Lung (tissue), 12 donors: ENCODE data around the gene SLC37A3. TPM values are rescaled to one million over a fixed set of nuclear protein-coding genes. Genes with fewer than 3 reads are reported as not detected.
"Not testable (repeated sequence)": the region's sequence is repeated elsewhere in the genome, so short reads cannot be mapped to it uniquely, and the experiment has no call there.

Source experiments
- ATAC-seq: fragments of 200-7000 bp; cut with Tn5 transposase; one replicate; pipeline ENCODE4 v1.9.1; 2020; ENCODE audit warnings: moderate number of reproducible peaks; ENCODE audit not compliant: insufficient read depth, low FRiP score
- DNase-seq, 3 donors: peaks; one replicate each; pipeline ENCODE4 v3.0.0-alpha.2; 2013 to 2017
- H3K27ac ChIP-seq, 2 donors: one replicate each; pipeline ENCODE4 v1.5.1; 2013; ENCODE audit warnings: mild to moderate bottlenecking in 2 of 2, moderate library complexity in 2 of 2, control low read depth in 1 of 2, inconsistent platforms in 1 of 2, low read depth in 1 of 2, low read length in 1 of 2
- H3K27me3 ChIP-seq, 3 donors: one replicate each; pipeline ENCODE4 v1.5.1; 2013; ENCODE audit warnings: low read length in 2 of 3; ENCODE audit not compliant: control insufficient read depth in 3 of 3, insufficient read depth in 3 of 3
- H3K36me3 ChIP-seq, 4 donors: one replicate each; pipeline ENCODE4 v1.5.1; 2013; ENCODE audit warnings: low read length in 4 of 4, mild to moderate bottlenecking in 1 of 4, moderate library complexity in 1 of 4; ENCODE audit not compliant: control insufficient read depth in 4 of 4, insufficient read depth in 4 of 4
- H3K4me1 ChIP-seq, 5 donors: one replicate each; pipeline ENCODE4 v1.5.1; 2013; ENCODE audit warnings: low read length in 5 of 5, mild to moderate bottlenecking in 2 of 5, moderate library complexity in 1 of 5; ENCODE audit not compliant: control insufficient read depth in 5 of 5, insufficient read depth in 5 of 5
- H3K4me3 ChIP-seq: one replicate; pipeline ENCODE4 v1.5.1; 2013; ENCODE audit warnings: mild to moderate bottlenecking, control low read depth, moderate library complexity
- H3K9ac ChIP-seq, 2 donors: one replicate each; pipeline ENCODE4 v1.5.1; 2013; ENCODE audit warnings: low read length in 2 of 2, control low read depth in 1 of 2; ENCODE audit not compliant: insufficient read depth in 1 of 2
- H3K9me3 ChIP-seq, 4 donors: one replicate each; pipeline ENCODE4 v1.5.1; 2013; ENCODE audit warnings: low read length in 3 of 4, mild to moderate bottlenecking in 1 of 4, moderate library complexity in 1 of 4; ENCODE audit not compliant: control insufficient read depth in 4 of 4, insufficient read depth in 3 of 4
- CTCF ChIP-seq: IDR thresholded peaks from 2 replicates; pipeline ENCODE4 v1.5.1; 2012; ENCODE audit warnings: mild to moderate bottlenecking; ENCODE audit errors: control extremely low read depth, extremely low read depth
- WGBS, 2 donors: extraction: QIAGEN DNeasy Blood & Tissue Kit; methylation state at CpG; one replicate each; pipeline ENCODE4 v1.1.7; 2013; 5-methylcytosine and 5-hydroxymethylcytosine counted together
- polyA plus RNA-seq, 2 donors: library from polyadenylated mRNA; stranded (reverse); fragments of 200-250 nt; gene quantifications; one replicate each; pipeline ENCODE4 v1.2.1, GENCODE V29; 2013
- total RNA-seq, 2 donors: library from RNA; depleted of rRNA in 1 of 2; stranded (reverse); fragments of >200 nt in 1 of 2; gene quantifications; one replicate each; pipeline ENCODE4 v1.2.1, GENCODE V29; 2014 to 2021
- donor health status: control.
- donor health status: control.
- donor health status: Bipolar disorder and iron deficiency.
- donor health status: healthy.
- donor health status: DM: yes; HTN: yes; CAD: no.

Gene SLC37A3
- total and polyA plus RNA-seq, 4 donors: 19.2 to 53.4 (median 26.8) TPM

GRCh38 chr7:140342727-140343514, 55.4 kb downstream of the SLC37A3 start:
- peaks cover 12 to 26% (median 15%) of the 10 kb centered on the region in 4 donors for H3K36me3 ChIP-seq
- H3K9ac ChIP-seq: no peak overlapping the region
- H3K4me1 ChIP-seq: no peaks in the 10 kb centered on the region
- TF ChIP-seq CTCF: peak; percentile 39
- 60 to 65% methylated on average over 13 of the region's 13 CpGs for WGBS, 2 donors
- no peak overlapping the region for H3K4me3 ChIP-seq
- ATAC-seq (peak; percentile 72), DNase-seq (peak; percentile 35 to 59 (median 39))
- H3K9me3 ChIP-seq: no peaks in the 10 kb centered on the region
- H3K27me3 ChIP-seq: no peaks in the 10 kb centered on the region
- H3K27ac ChIP-seq: no peak overlapping the region

DNA sequence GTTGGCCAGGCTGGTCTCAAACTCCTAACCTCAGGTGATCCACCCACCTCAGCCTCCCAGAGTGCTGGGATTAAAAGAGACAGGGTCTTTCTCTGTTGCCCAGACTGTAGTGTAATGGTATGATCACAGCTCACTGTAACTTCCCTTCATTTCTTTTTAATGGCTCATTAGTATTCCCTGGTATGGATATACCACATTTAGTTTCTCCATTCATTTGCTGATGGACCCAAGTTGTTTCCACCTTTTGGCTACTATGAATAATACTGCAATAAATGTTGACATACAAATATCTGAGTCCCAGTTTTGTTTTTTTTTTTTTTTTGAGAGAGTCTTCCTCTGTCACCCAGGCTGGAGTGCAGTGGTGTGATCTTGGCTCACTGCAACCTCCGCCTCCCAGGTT, 59.4 kb downstream of the SLC37A3 start:
- H3K4me3 ChIP-seq, H3K4me1 ChIP-seq, ATAC-seq, H3K9ac ChIP-seq, H3K27ac ChIP-seq, DNase-seq, H3K9me3 ChIP-seq, H3K27me3 ChIP-seq: not testable (repeated sequence)
- 93 to 97% methylated on average over 1 of the region's 1 CpG for WGBS, 2 donors
- H3K36me3 ChIP-seq: peaks cover 10 to 24% (median 13%) of the 10 kb centered on the region in 4 donors

GRCh38 chr7:140334341-140335057, 63.8 kb downstream of the SLC37A3 start:
- Histone ChIP-seq H3K36me3 (peaks cover 0 to 11% (median 5%) of the 10 kb centered on the region in 4 donors), H3K27ac (no peak overlapping the region), H3K9ac (no peak overlapping the region), H3K4me1 (peaks cover 0 to 14% (median 0%) of the 10 kb centered on the region in 5 donors), H3K27me3 (no peaks in the 10 kb centered on the region), H3K4me3 (no peak overlapping the region), H3K9me3 (no peaks in the 10 kb centered on the region)
- ATAC-seq: no peak
- WGBS, 2 donors: 76 to 85% methylated on average over 8 of the region's 8 CpGs
- DNase-seq: no peak
- no peak for TF ChIP-seq CTCF

GRCh38 chr7:140333686-140334085, 64.6 kb downstream of the SLC37A3 start:
- WGBS, 2 donors: 94 to 95% methylated on average over 5 of the region's 5 CpGs
- H3K27ac ChIP-seq: no peak overlapping the region
- H3K36me3 ChIP-seq: peaks cover 0 to 11% (median 5%) of the 10 kb centered on the region in 4 donors
- DNase-seq (no peak), ATAC-seq (no peak)
- no peaks in the 10 kb centered on the region for H3K9me3 ChIP-seq
- H3K4me3 ChIP-seq: no peak overlapping the region
- TF ChIP-seq CTCF: no peak
- H3K9ac ChIP-seq: no peak overlapping the region
- H3K4me1 ChIP-seq: peaks cover 0 to 14% (median 0%) of the 10 kb centered on the region in 5 donors
- H3K27me3 ChIP-seq: no peaks in the 10 kb centered on the region
